Measurements from ENCODE around the gene CLASP2. TPM values are rescaled to one million over a fixed set of nuclear protein-coding genes. Genes with fewer than 3 reads are reported as not detected.
A peak's percentile ranks its signal among the peaks of the same experiment; 100 is the strongest.

Gene CLASP2
- total RNA-seq, 1 donor from 2014 or later = 69.2 TPM

DNA sequence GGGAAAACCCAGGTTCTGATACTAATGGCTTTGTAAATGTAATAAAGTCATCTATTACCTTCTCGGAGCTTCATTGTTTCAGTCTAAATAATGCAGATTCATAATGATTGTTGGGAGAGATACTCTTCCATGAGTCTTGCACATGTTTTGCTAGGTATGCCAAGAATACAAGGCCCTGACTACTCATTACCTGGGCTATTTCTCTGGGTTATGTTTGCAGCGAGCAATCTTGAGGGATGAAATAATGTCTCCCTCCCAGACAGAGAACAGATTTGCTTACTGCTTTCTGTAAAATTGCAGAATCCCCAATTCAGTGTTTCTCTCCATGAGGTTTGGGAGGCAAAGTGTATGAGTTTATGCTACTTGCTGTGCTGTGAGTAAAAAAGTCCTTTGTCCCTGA lies 6.2 kb upstream of the CLASP2 start:
- no peak overlapping the region for H3K27ac Mint-ChIP-seq (ENCODE audit: unreplicated experiment)
- no peaks in the 10 kb centered on the region for H3K9me3 Mint-ChIP-seq
- no peak overlapping the region for H3K4me3 Mint-ChIP-seq
- no peaks in the 10 kb centered on the region for H3K4me1 Mint-ChIP-seq
- H3K27me3 Mint-ChIP-seq (ENCODE audit: low read depth) = no peaks in the 10 kb centered on the region
- no peak for DNase-seq (ENCODE audit: low read depth, low spot score)
- no peaks in the 10 kb centered on the region for H3K36me3 Mint-ChIP-seq (ENCODE audit: low read depth)
- TF ChIP-seq CTCF (conservative IDR thresholded peaks at IDR 0.05) = no peak

GRCh38 chr3:33722626-33723370 lies 4.7 kb upstream of the CLASP2 start:
- H3K27me3 Mint-ChIP-seq (ENCODE audit: low read depth) = no peaks in the 10 kb centered on the region
- no peak for DNase-seq (ENCODE audit: low read depth, low spot score)
- H3K4me3 Mint-ChIP-seq = no peak overlapping the region
- no peak for TF ChIP-seq CTCF (conservative IDR thresholded peaks at IDR 0.05)
- H3K9me3 Mint-ChIP-seq = no peaks in the 10 kb centered on the region
- H3K4me1 Mint-ChIP-seq = peaks cover 7% of the 10 kb centered on the region
- no peaks in the 10 kb centered on the region for H3K36me3 Mint-ChIP-seq (ENCODE audit: low read depth)
- no peak overlapping the region for H3K27ac Mint-ChIP-seq (ENCODE audit: unreplicated experiment)

DNA sequence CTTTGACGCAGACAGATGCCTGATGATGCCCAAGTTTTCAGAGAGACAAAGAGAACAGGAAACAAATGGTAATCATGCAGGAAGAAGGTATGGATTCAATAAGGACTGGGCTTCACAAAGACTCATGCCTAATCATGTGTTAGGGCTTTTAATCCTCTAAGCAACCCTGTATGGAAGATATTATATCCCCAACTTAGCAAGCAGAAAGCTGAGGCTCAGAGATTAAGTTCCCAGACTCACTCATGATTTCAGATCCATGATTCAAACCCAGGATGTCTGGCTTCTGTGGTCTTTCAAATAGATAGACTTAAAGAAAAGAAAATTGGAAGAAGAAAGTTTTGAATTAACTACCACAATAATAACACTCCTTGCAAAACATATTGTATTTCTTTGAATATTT lies 4.1 kb upstream of the CLASP2 start:
- Mint-ChIP-seq H3K9me3 (no peaks in the 10 kb centered on the region), H3K27ac (ENCODE audit: unreplicated experiment) (no peak overlapping the region), H3K4me1 (peaks cover 7% of the 10 kb centered on the region), H3K27me3 (ENCODE audit: low read depth) (no peaks in the 10 kb centered on the region), H3K4me3 (no peak overlapping the region), H3K36me3 (ENCODE audit: low read depth) (no peaks in the 10 kb centered on the region)
- no peak for TF ChIP-seq CTCF (conservative IDR thresholded peaks at IDR 0.05)
- no peak for DNase-seq (ENCODE audit: low read depth, low spot score)

DNA sequence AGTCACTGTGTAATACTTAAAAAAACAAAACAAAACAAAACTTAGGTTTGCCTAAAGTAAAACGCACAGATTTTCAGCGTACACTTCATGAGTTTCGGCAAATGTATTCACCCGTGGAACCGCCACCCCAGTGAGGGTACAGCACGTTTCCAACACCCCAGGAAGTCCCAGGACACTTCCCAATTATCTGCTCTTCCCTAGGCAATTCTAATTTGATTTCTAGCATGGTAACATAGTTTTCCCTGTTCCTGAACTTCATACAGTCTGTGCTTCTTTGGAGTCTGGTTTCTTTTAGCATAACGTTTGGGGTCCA lies 497 bp upstream of the CLASP2 start:
- H3K27ac Mint-ChIP-seq (ENCODE audit: unreplicated experiment) = peak overlapping the region; percentile 95
- H3K27me3 Mint-ChIP-seq (ENCODE audit: low read depth) = no peaks in the 10 kb centered on the region
- H3K9me3 Mint-ChIP-seq = no peaks in the 10 kb centered on the region
- peak overlapping the region; percentile 94 for H3K4me3 Mint-ChIP-seq
- no peak for DNase-seq (ENCODE audit: low read depth, low spot score)
- no peak for TF ChIP-seq CTCF (conservative IDR thresholded peaks at IDR 0.05)
- peaks cover 7% of the 10 kb centered on the region for H3K4me1 Mint-ChIP-seq
- H3K36me3 Mint-ChIP-seq (ENCODE audit: low read depth) = peaks cover 2% of the 10 kb centered on the region

- Mint-ChIP-seq H3K9me3 (no peaks in the 10 kb centered on the region), H3K36me3 (ENCODE audit: low read depth) (peaks cover 3% of the 10 kb centered on the region), H3K4me3 (no peak overlapping the region), H3K27ac (ENCODE audit: unreplicated experiment) (peak overlapping the region; percentile 47), H3K27me3 (ENCODE audit: low read depth) (no peaks in the 10 kb centered on the region), H3K4me1 (peaks cover 7% of the 10 kb centered on the region)
- peak; percentile 51 for DNase-seq (ENCODE audit: low read depth, low spot score)
- no peak for TF ChIP-seq CTCF (conservative IDR thresholded peaks at IDR 0.05)
These were observed 513 bp downstream of the CLASP2 start for GRCh38 chr3:33717616-33717865.

DNA sequence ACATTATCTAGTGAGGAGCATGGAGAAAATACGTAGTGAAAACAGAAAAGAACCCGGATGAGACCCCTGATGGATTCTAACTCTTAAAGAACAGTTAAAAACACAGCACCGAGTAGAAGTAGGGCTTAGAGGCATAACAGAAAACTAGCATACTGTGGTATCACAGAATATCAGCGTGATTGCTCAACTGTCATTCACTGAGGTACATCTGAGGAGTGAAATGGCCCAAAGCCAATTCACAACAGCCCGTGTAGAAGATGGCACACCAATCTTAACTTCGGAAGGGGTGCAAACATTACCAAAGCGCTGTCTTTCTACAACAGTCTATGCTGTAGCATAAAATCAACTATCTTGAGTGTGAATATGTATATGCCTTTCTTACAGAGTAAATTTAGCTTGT lies 1.8 kb downstream of the CLASP2 start:
- H3K4me1 Mint-ChIP-seq = peaks cover 7% of the 10 kb centered on the region
- no peak for TF ChIP-seq CTCF (conservative IDR thresholded peaks at IDR 0.05)
- no peak for DNase-seq (ENCODE audit: low read depth, low spot score)
- peaks cover 8% of the 10 kb centered on the region for H3K36me3 Mint-ChIP-seq (ENCODE audit: low read depth)
- peaks cover 3% of the 10 kb centered on the region for H3K9me3 Mint-ChIP-seq
- no peaks in the 10 kb centered on the region for H3K27me3 Mint-ChIP-seq (ENCODE audit: low read depth)
- no peak overlapping the region for H3K27ac Mint-ChIP-seq (ENCODE audit: unreplicated experiment)
- no peak overlapping the region for H3K4me3 Mint-ChIP-seq
